HL-60 (cell line): ENCODE data around the gene MYOM1.
A peak's percentile ranks its signal among the peaks of the same experiment; 100 is the strongest.

Experiments used
- DNase-seq, 2 experiments: peaks; one replicate each; pipeline ENCODE4 v3.0.0-alpha.2; 2010 to 2020; ENCODE audit warnings: low read depth in 1 of 2, low spot score in 1 of 2
- H3K27ac ChIP-seq: fragments of 250-450 bp; sonication (Bioruptor Pico); replicated peaks from 2 replicates; pipeline ENCODE4 v1.5.1; 2020; ENCODE audit warnings: mild to moderate bottlenecking, moderate library complexity
- H3K27me3 ChIP-seq: fragments of 250-450 bp; sonication (Bioruptor Pico); 2 replicates; pipeline ENCODE4 v1.5.1; 2021; ENCODE audit warnings: mild to moderate bottlenecking, moderate library complexity; ENCODE audit not compliant: insufficient read depth, poor library complexity, severe bottlenecking
- H3K4me3 ChIP-seq: replicated peaks from 2 replicates; pipeline ENCODE4 v1.5.1; 2011; ENCODE audit warnings: mild to moderate bottlenecking, control low read depth, low read length; ENCODE audit not compliant: insufficient read depth
- GABPA ChIP-seq: IDR thresholded peaks from 2 replicates; pipeline ENCODE4 v1.6.1; 2012; ENCODE audit warnings: low read depth
- POLR2AphosphoS5 ChIP-seq: IDR thresholded peaks from 2 replicates; pipeline ENCODE4 v1.6.1; 2012; ENCODE audit warnings: low read depth
- SPI1 ChIP-seq: IDR thresholded peaks from 2 replicates; pipeline ENCODE4 v1.6.1; 2012; ENCODE audit warnings: low read depth, mild to moderate bottlenecking, borderline replicate concordance
- TF ChIP-seq, protein P1 (sequence below): IDR thresholded peaks from 2 replicates; pipeline ENCODE4 v1.6.1; 2012; ENCODE audit warnings: low read depth; ENCODE audit not compliant: insufficient replicate concordance
- TF ChIP-seq, protein P2 (sequence below): IDR thresholded peaks from one replicate; pipeline ENCODE4 v1.5.1; 2011; ENCODE audit warnings: low read length, control low read depth, inconsistent platforms; ENCODE audit not compliant: insufficient read depth

MYOM1 gene

GRCh38 chr18:3260995-3261372 lies 41.2 kb upstream of the MYOM1 start:
- H3K4me3 ChIP-seq: peak overlapping the region; percentile 89
- H3K27me3 ChIP-seq: no peaks in the 10 kb centered on the region
- peak overlapping the region; percentile 98 for H3K27ac ChIP-seq
- no peak for DNase-seq
- TF ChIP-seq SPI1: no peak
- TF ChIP-seq POLR2AphosphoS5: no peak
- TF ChIP-seq, protein P1, sequence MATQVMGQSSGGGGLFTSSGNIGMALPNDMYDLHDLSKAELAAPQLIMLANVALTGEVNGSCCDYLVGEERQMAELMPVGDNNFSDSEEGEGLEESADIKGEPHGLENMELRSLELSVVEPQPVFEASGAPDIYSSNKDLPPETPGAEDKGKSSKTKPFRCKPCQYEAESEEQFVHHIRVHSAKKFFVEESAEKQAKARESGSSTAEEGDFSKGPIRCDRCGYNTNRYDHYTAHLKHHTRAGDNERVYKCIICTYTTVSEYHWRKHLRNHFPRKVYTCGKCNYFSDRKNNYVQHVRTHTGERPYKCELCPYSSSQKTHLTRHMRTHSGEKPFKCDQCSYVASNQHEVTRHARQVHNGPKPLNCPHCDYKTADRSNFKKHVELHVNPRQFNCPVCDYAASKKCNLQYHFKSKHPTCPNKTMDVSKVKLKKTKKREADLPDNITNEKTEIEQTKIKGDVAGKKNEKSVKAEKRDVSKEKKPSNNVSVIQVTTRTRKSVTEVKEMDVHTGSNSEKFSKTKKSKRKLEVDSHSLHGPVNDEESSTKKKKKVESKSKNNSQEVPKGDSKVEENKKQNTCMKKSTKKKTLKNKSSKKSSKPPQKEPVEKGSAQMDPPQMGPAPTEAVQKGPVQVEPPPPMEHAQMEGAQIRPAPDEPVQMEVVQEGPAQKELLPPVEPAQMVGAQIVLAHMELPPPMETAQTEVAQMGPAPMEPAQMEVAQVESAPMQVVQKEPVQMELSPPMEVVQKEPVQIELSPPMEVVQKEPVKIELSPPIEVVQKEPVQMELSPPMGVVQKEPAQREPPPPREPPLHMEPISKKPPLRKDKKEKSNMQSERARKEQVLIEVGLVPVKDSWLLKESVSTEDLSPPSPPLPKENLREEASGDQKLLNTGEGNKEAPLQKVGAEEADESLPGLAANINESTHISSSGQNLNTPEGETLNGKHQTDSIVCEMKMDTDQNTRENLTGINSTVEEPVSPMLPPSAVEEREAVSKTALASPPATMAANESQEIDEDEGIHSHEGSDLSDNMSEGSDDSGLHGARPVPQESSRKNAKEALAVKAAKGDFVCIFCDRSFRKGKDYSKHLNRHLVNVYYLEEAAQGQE: no peak
- TF ChIP-seq, protein P2, sequence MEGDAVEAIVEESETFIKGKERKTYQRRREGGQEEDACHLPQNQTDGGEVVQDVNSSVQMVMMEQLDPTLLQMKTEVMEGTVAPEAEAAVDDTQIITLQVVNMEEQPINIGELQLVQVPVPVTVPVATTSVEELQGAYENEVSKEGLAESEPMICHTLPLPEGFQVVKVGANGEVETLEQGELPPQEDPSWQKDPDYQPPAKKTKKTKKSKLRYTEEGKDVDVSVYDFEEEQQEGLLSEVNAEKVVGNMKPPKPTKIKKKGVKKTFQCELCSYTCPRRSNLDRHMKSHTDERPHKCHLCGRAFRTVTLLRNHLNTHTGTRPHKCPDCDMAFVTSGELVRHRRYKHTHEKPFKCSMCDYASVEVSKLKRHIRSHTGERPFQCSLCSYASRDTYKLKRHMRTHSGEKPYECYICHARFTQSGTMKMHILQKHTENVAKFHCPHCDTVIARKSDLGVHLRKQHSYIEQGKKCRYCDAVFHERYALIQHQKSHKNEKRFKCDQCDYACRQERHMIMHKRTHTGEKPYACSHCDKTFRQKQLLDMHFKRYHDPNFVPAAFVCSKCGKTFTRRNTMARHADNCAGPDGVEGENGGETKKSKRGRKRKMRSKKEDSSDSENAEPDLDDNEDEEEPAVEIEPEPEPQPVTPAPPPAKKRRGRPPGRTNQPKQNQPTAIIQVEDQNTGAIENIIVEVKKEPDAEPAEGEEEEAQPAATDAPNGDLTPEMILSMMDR: no peak
- no peak for TF ChIP-seq GABPA

GRCh38 chr18:3257627-3258120 lies 37.9 kb upstream of the MYOM1 start:
- Histone ChIP-seq H3K27me3 (no peaks in the 10 kb centered on the region), H3K4me3 (no peak overlapping the region), H3K27ac (no peak overlapping the region)
- TF ChIP-seq GABPA (no peak), POLR2AphosphoS5 (no peak), SPI1 (no peak)
- TF ChIP-seq, protein P2: no peak
- TF ChIP-seq, protein P1: no peak
- no peak for DNase-seq

- no peak for DNase-seq
- no peak overlapping the region for H3K27ac ChIP-seq
- no peak for TF ChIP-seq POLR2AphosphoS5
- TF ChIP-seq, protein P2: no peak
- TF ChIP-seq, protein P1: no peak
- no peak for TF ChIP-seq SPI1
- no peak for TF ChIP-seq GABPA
- no peaks in the 10 kb centered on the region for H3K27me3 ChIP-seq
- no peak overlapping the region for H3K4me3 ChIP-seq
These were observed 37.2 kb upstream of the MYOM1 start for GRCh38 chr18:3256693-3257626.
